HepG2 (cell line): ENCODE results near the gene ELL3. TPM values are rescaled to one million over a fixed set of nuclear protein-coding genes. Genes with fewer than 3 reads are reported as not detected.

Source experiments
- CREB1 ChIP-seq, 2 experiments: fragments of 450-650 bp in 1 of 2; IDR thresholded peaks; 2 replicates each; pipeline ENCODE4 v1.6.1; 2016 to 2017; ENCODE audit warnings: control low read depth in 1 of 2, mild to moderate bottlenecking in 1 of 2, missing compliant biosample characterization in 1 of 2, missing genetic modification characterization in 1 of 2
- CREM ChIP-seq, 2 experiments: sonication (generic) in 1 of 2; formaldehyde crosslinking in 1 of 2; IDR thresholded peaks; 2 replicates each; pipeline versions ENCODE4 v1.4.0 to v1.6.1; 2016 to 2020; ENCODE audit warnings: antibody characterized with exemption in 1 of 2, mild to moderate bottlenecking in 1 of 2, missing genetic modification reagents in 1 of 2
- MEF2D ChIP-seq: sonication (generic); formaldehyde crosslinking; IDR thresholded peaks from 2 replicates; pipeline ENCODE4 v1.5.1; 2020; ENCODE audit warnings: mild to moderate bottlenecking, missing genetic modification reagents
- MXI1 ChIP-seq: IDR thresholded peaks from 3 replicates; pipeline ENCODE4 v1.6.1; 2012; ENCODE audit warnings: low read depth, low read length, inconsistent platforms, borderline replicate concordance
- NFKB2 ChIP-seq: sonication (generic); formaldehyde crosslinking; IDR thresholded peaks from 2 replicates; pipeline ENCODE4 v1.4.0; 2020; ENCODE audit warnings: missing genetic modification reagents, borderline replicate concordance
- NFYC ChIP-seq: IDR thresholded peaks from 2 replicates; pipeline ENCODE4 v1.6.1; 2016; ENCODE audit warnings: missing genetic modification reagents, missing compliant biosample characterization
- RFX5 ChIP-seq: IDR thresholded peaks from 2 replicates; pipeline ENCODE4 v1.6.1; 2011; ENCODE audit warnings: low read depth, low read length, improper control_type of control experiment
- RXRB ChIP-seq: IDR thresholded peaks from 2 replicates; pipeline ENCODE4 v1.6.1; 2016; ENCODE audit warnings: borderline replicate concordance, missing genetic modification reagents, missing compliant biosample characterization
- SOX6 ChIP-seq, 2 experiments: fragments of 450-650 bp in 1 of 2; sonication (generic) in 1 of 2; formaldehyde crosslinking in 1 of 2; IDR thresholded peaks; 2 replicates each; pipeline versions ENCODE4 v1.4.0 to v1.6.1; 2017 to 2020; ENCODE audit warnings: antibody characterized with exemption in 1 of 2, mild to moderate bottlenecking in 1 of 2, missing genetic modification reagents in 1 of 2
- SP1 ChIP-seq, 2 experiments: fragments of 450-650 bp in 1 of 2; sonication (generic) in 1 of 2; formaldehyde crosslinking in 1 of 2; IDR thresholded peaks; 2 replicates each; pipeline versions ENCODE4 v1.4.0 to v1.6.1; 2016 to 2020; ENCODE audit warnings: missing genetic modification reagents in 1 of 2
- SP5 ChIP-seq: IDR thresholded peaks from 2 replicates; pipeline ENCODE4 v1.6.1; 2016; ENCODE audit warnings: low read depth, borderline replicate concordance
- SRY ChIP-seq: sonication (generic); formaldehyde crosslinking; IDR thresholded peaks from 2 replicates; pipeline ENCODE4 v1.8.0; 2022; ENCODE audit warnings: mild to moderate bottlenecking, missing genetic modification reagents
- YEATS2 ChIP-seq: sonication (generic); formaldehyde crosslinking; IDR thresholded peaks from 2 replicates; pipeline ENCODE4 v1.4.0; 2020; ENCODE audit warnings: missing genetic modification reagents, borderline replicate concordance
- ZBTB7B ChIP-seq: sonication (generic); formaldehyde crosslinking; IDR thresholded peaks from 2 replicates; pipeline ENCODE4 v1.4.0; 2020; ENCODE audit warnings: missing genetic modification reagents
- ZFP36L1 ChIP-seq: sonication (generic); formaldehyde crosslinking; IDR thresholded peaks from 2 replicates; pipeline ENCODE4 v1.8.0; 2022; ENCODE audit warnings: mild to moderate bottlenecking, missing genetic modification reagents, moderate library complexity
- ZFP82 ChIP-seq: sonication (generic); formaldehyde crosslinking; IDR thresholded peaks from 2 replicates; pipeline ENCODE4 v1.5.1; 2020; ENCODE audit warnings: mild to moderate bottlenecking, missing genetic modification reagents, borderline replicate concordance
- ZFP90 ChIP-seq: sonication (generic); formaldehyde crosslinking; IDR thresholded peaks from 2 replicates; pipeline ENCODE4 v1.8.0; 2022; ENCODE audit warnings: missing genetic modification reagents, mild to moderate bottlenecking, inconsistent platforms, borderline replicate concordance
- ZFY ChIP-seq: sonication (generic); formaldehyde crosslinking; IDR thresholded peaks from 2 replicates; pipeline ENCODE4 v1.4.0; 2020; ENCODE audit warnings: missing genetic modification reagents
- ZNF557 ChIP-seq: sonication (generic); formaldehyde crosslinking; IDR thresholded peaks from 2 replicates; pipeline ENCODE4 v1.4.0; 2020; ENCODE audit warnings: missing genetic modification reagents
- ZSCAN31 ChIP-seq: sonication (generic); formaldehyde crosslinking; IDR thresholded peaks from 2 replicates; pipeline ENCODE4 v1.5.0; 2020; ENCODE audit warnings: low read depth, mild to moderate bottlenecking, missing genetic modification reagents
- polyA plus RNA-seq, 8 experiments: library from polyadenylated mRNA; depleted of rRNA in 3 of 8; stranded (reverse) in 7 of 8; unstranded in 1 of 8; fragments of >200 nt; fragmentation: Illumina TruSeq in 4 of 8; extraction: Trizol in 4 of 8; gene quantifications; 2 replicates each; pipeline versions ENCODE4 v1.2.1 to v1.2.3, GENCODE V29; 2011 to 2016; ENCODE audit warnings: low read depth in 4 of 8, missing spikeins in 1 of 8, mixed read lengths in 1 of 8; ENCODE audit not compliant: insufficient read depth in 1 of 8
- total RNA-seq, 5 experiments: library from RNA; depleted of rRNA; stranded (reverse); fragments of >200 nt; fragmentation: Illumina TruSeq; extraction: Trizol; gene quantifications; 2 replicates each; pipeline ENCODE4 v1.2.3, GENCODE V29; 2016; ENCODE audit warnings: low read depth in 1 of 5
- TF ChIP-seq, protein P1 (sequence below): sonication (generic); formaldehyde crosslinking; IDR thresholded peaks from 2 replicates; pipeline ENCODE4 v1.5.0; 2020; ENCODE audit warnings: missing genetic modification reagents
- TF ChIP-seq, protein P2 (sequence below): IDR thresholded peaks from 2 replicates; pipeline ENCODE4 v1.6.1; 2016; ENCODE audit warnings: control low read depth

The ELL3 gene
- total and polyA plus RNA-seq, 2 of the 13 experiments (the other 11 are each of a cell fraction or from before 2014, with no cell fraction given) = 6.1 to 8.8 TPM

DNA sequence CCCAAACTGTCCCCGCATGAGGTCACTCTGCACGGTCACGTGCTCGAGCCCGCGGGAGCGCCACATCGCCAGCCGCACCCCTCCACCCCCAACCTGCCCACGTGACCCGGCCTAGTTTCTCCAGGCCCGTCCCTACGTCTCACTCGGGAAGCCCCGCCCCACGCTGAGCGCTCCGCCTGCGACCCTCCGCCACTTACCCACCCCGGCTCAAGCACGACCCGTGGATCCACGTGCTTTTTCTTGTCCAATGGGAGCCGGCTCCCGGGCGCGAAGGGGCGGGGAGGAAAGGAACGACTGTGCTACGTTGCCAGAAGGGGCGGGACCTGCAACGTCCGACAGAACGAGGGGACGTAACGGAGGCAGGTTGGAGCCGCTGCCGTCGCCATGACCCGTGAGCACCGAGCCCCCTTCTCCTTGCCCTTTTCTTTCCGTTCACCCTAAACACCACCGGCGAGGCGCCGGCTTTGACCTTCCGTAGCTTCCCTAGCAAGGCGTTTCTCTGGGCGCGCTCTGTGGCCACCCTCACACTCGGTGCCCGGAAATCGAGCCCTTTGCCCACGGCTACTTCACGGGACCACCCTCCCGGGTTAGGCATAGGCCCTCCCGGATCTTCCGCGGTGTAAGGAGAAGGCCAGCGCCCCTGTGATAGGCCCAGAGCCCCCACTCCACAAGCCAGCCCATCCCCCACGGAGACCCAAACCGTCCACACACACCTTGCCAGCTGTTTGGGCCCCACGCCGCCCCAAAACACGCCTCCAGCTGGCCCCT lies 15.4 kb upstream of the ELL3 start, which contains the start of gene SERF2 (continued):
- TF ChIP-seq, protein P1, sequence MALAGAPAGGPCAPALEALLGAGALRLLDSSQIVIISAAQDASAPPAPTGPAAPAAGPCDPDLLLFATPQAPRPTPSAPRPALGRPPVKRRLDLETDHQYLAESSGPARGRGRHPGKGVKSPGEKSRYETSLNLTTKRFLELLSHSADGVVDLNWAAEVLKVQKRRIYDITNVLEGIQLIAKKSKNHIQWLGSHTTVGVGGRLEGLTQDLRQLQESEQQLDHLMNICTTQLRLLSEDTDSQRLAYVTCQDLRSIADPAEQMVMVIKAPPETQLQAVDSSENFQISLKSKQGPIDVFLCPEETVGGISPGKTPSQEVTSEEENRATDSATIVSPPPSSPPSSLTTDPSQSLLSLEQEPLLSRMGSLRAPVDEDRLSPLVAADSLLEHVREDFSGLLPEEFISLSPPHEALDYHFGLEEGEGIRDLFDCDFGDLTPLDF = peak; percentile 49; the same call in 1 of the 2 replicates
- peak; percentile 65; the same call in 1 of the 3 replicates for TF ChIP-seq MXI1
- TF ChIP-seq SOX6 (IDR thresholded peaks at IDR 0.05) = no peak
- peak; percentile 43; the same call in 1 of the 2 replicates for TF ChIP-seq SOX6 (CRISPR knock-in tag; IDR thresholded peaks at IDR 0.05)
- TF ChIP-seq ZFP90 (CRISPR knock-in tag) = peak; percentile 10
- peak; percentile 76; the same call in 1 of the 2 replicates for TF ChIP-seq NFKB2 (CRISPR knock-in tag)
- TF ChIP-seq, protein P2, sequence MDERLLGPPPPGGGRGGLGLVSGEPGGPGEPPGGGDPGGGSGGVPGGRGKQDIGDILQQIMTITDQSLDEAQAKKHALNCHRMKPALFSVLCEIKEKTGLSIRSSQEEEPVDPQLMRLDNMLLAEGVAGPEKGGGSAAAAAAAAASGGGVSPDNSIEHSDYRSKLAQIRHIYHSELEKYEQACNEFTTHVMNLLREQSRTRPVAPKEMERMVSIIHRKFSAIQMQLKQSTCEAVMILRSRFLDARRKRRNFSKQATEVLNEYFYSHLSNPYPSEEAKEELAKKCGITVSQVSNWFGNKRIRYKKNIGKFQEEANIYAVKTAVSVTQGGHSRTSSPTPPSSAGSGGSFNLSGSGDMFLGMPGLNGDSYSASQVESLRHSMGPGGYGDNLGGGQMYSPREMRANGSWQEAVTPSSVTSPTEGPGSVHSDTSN = no peak
- TF ChIP-seq ZFP36L1 (CRISPR knock-in tag) = 0 out of 2 replicates have a peak, but pooled peaks have one; percentile 15
- 0 out of 2 replicates have a peak, but pooled peaks have one; percentile 32 for TF ChIP-seq MEF2D
- peak; percentile 27; the same call in 1 of the 2 replicates for TF ChIP-seq RFX5
- TF ChIP-seq SP1 (IDR thresholded peaks at IDR 0.05) = no peak
- peak; percentile 87 for TF ChIP-seq SP1 (CRISPR knock-in tag; IDR thresholded peaks at IDR 0.05)
- TF ChIP-seq NFYC (CRISPR knock-in tag) = peak; percentile 83
- TF ChIP-seq ZBTB7B = 0 out of 2 replicates have a peak, but pooled peaks have one; percentile 24
- TF ChIP-seq CREB1 (IDR thresholded peaks at IDR 0.05) = peak; percentile 82
- TF ChIP-seq CREB1 (CRISPR knock-in tag; IDR thresholded peaks at IDR 0.05) = peak; percentile 84
- TF ChIP-seq ZSCAN31 (CRISPR knock-in tag) = peak; percentile 19
- 0 out of 2 replicates have a peak, but pooled peaks have one; percentile 60 for TF ChIP-seq RXRB (CRISPR knock-in tag)
- peak; percentile 55; the same call in 1 of the 2 replicates for TF ChIP-seq SP5
- TF ChIP-seq ZFY = peak; percentile 66
- TF ChIP-seq CREM (IDR thresholded peaks at IDR 0.05) = peak; percentile 72
- TF ChIP-seq CREM (CRISPR knock-in tag; IDR thresholded peaks at IDR 0.05) = no peak
- peak; percentile 55; the same call in 1 of the 2 replicates for TF ChIP-seq ZFP82 (CRISPR knock-in tag)
- TF ChIP-seq SRY (CRISPR knock-in tag) = peak; percentile 82; the same call in 1 of the 2 replicates
- TF ChIP-seq ZNF557 = 0 out of 2 replicates have a peak, but pooled peaks have one; percentile 2
- peak; percentile 55; the same call in 1 of the 2 replicates for TF ChIP-seq YEATS2 (CRISPR knock-in tag)
